Measurements from ENCODE around the gene ISYNA1.

ISYNA1 gene

DNA sequence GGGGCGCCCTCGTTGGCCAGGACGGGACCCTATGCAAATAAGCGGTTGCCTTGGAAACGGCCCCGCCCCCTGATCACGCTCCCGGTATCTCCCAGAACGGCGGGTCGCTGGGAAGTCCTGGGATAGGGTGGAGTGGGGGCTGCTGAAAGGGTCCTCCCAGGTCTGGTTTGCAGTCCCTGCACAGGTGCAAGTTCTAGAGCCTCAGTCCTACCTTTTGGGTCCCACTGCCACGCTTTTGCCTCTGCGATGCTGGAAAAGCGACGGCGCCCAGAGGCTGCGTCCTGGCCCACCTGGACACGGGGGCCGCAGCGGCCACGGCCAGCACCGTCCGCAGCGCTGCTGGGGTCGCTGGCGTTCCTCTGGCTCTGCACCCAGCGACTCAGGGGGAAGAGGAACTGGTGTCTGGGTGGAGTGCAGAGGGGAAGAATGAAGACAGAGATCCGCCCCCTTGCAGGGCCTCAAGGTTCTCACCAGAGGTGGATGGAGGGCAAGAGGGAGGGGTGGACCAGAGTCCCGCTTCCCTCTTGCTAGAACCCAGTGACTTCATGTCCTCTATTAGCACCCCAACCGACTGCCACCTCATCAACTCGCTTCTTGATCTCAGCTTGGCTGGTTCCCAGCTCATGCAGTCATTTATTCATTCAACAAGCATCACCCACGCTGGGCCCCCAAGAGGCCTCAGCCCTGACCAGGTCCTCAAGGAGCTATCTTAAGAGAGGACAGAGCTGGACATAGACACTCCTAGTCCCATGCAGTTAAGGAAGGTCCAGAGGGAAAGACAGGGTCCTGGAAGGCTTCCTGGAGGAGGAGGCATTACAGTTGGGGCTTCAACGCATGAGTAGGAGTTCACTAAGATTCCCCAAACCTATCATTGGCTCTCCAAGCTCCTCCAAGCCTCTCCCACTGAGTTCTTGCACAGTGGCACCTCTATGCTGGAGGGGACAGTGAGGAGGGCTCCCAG is 40.4 kb downstream of the ISYNA1 start, which contains the start of gene LRRC25:
Gene LRRC25, minus strand, starts transcription at position 381 of the 961 bp plus-strand sequence. CDS start 659 bp downstream, outside the sequence.
- in situ Hi-C loops (cut with HindIII; ENCODE audit: low sequenced_read_pairs) = loop anchor here (10.0 kb wide), 2 partner anchors 133 to 203 kb away; partner anchors contain the start of gene MPV17L2

DNA sequence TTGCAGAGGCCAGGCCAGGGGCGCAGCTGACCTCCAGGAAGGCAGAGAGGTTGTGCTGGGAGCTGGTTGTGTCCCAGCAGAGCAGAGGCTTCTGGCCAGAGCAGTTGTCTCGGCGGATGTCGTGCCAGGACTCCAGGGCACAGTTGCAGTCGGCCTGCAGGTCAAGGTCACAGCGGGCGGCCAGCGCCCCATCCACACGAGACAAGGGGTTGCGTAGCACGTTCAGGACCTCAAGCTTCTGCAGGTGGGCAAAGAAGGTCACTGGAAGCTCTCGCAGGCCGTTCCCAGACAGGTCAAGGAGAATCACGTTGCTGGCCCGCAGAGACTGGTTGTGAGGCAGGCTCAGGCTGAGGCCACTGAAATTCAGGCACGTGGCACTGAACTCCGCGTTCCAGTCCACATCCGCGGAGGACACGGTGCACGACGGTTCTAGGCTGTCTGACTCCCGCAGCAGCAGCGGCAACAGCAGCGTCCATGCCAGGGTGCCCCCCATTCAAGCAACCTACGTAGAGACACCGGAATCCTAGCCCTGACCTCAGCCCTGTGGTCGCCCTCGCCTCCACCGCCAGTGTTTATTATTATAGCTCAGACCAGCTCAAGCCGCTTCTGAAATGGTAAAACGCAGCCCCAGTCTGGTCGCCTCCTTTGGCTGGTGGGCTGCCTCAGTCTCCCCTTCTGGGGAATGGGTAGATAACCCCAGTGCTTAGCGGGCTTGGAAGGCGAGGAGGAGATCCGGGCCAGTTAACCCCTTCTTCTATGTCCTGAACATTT is 41.3 kb downstream of the ISYNA1 start:
- in situ Hi-C loops (cut with HindIII; ENCODE audit: low sequenced_read_pairs) = loop anchor here (10.0 kb wide), 2 partner anchors 132 to 202 kb away; partner anchors contain the start of gene MPV17L2

DNA sequence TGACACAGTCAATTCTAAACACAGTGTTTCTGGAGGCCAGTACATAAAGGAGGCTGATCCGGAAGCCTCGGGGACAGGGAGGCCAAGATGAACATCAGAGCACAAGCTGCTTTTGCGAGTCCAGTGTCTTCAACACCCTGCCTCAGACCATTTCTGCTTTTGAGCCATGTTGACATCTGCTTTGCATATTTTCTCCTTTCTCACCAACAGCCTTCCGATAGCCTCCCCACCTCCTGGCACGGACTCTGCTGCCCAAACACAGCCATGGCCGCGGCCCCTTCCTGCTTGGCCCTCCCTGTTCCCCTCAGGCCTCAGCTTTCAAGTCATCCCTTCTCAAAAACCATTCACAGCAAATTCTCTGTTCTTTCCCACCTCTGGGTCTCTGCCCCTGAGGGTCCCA is 44.1 kb downstream of the ISYNA1 start:
- in situ Hi-C loops (cut with HindIII; ENCODE audit: low sequenced_read_pairs) = loop anchor here (10.0 kb wide), 2 partner anchors 129 to 199 kb away; partner anchors contain the start of gene MPV17L2

DNA sequence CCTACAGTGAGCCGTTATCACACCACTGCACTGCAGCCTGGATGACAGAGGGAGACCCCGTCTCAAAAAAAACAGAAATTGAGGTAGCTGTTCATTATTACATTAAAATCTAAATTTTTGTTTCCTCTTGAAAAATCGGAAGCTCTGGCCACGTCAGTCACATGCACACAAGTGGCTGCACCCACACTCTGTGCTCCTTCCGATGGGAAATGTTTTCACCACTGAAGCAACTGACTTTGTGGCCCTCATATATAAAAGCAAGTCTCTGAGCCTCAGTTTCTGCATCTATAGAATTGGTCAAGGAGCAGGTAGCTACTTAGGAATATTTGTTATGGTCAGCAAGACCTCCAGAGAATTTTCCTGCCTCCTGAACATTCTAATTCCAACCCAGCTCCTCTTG is 45.0 kb downstream of the ISYNA1 start:
- in situ Hi-C loops (cut with HindIII; ENCODE audit: low sequenced_read_pairs) = loop anchor here (10.0 kb wide), 2 partner anchors 128 to 198 kb away; partner anchors contain the start of gene MPV17L2

DNA sequence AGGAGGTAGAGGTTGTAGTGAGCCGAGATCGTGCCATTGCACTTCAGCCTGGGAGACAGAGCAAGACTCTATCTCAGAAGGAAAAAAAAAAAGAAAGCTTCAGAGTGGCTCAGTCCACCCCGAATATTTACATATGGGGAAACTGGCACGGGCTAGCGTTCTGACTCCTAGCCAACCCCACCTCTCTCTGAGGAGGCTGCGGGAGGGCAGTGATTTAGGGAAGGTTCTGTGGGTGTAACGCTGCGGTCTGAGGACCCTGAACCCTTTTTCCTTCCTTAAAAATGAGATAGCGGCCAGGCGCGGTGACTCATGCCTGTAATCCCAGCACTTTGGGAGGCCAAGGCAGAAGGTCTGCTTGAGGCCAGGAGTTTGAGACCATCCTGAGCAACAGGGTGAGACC is 45.5 kb downstream of the ISYNA1 start:
- in situ Hi-C loops (cut with HindIII; ENCODE audit: low sequenced_read_pairs) = loop anchor here (10.0 kb wide), 2 partner anchors 128 to 198 kb away; partner anchors contain the start of gene MPV17L2

DNA sequence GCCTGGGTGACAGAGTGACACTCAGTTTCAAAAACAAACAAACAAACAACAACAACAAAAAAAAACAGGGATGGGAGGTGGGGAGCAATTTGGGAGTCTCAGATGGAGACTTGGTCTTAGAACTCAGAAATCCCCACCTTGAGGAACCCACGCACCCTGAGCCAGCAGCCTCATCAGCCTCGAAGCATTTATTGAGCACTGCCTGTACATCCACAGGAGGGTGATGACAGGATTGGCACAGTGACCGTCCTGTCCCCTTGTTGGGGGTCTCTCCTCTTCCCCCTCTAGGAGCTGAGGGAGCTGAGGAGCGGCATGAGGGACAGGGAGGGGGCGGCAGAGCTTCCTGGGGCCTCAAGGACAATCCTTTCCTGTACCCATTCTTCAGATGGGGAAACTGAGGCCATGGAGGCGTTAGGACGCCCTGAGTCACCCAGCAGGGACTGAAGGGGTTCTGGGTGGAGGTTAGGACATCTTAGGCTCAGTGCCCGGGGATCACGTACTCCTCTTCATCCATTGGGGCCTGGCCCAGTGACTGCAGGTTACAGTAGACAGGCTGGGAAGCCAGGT is 46.3 kb downstream of the ISYNA1 start:
- in situ Hi-C loops (cut with HindIII; ENCODE audit: low sequenced_read_pairs) = loop anchor here (10.0 kb wide), 2 partner anchors 127 to 197 kb away; partner anchors contain the start of gene MPV17L2

DNA sequence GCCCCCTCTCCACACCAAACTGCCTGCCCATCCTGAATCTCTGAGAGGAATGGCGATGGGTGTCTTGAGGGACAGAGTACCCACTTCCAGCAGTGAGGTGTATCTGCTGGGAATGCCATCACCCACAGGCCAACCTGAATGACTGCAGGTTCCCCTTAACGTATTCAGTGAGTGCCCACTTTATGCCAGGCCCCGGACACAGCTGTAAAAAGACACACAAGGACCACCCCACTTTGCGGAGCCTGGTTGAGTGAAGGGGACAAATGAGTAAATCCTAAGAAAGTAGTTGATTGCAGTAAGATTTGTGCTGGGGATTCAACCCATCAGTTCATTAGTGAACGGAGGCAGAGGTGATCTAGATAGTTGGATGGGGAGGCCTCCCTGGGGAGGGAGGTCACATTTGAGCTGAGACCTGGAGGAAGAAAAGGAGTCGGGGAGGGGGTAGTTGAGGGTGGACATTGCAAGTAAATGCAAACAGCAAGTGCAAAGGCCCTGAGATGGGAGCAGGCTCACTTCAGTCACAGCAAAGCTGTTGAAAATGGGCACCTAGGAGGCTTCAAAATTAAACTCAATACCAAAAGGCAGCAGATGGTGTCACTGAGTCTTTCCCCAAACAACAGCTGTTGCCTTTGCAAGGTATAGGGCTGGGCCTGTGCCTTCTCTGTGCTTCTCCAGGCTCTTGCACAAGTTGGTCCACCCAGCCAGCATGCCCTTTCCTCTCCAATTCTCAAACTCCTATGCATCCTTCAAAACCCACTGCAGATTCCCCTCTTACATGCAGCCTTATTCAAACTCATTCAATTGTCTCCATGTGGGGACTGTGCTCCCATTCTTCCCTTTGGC is 47.6 kb downstream of the ISYNA1 start:
- in situ Hi-C loops (cut with HindIII; ENCODE audit: low sequenced_read_pairs) = loop anchor here (10.0 kb wide), 2 partner anchors 125 to 195 kb away; partner anchors contain the start of gene MPV17L2

DNA sequence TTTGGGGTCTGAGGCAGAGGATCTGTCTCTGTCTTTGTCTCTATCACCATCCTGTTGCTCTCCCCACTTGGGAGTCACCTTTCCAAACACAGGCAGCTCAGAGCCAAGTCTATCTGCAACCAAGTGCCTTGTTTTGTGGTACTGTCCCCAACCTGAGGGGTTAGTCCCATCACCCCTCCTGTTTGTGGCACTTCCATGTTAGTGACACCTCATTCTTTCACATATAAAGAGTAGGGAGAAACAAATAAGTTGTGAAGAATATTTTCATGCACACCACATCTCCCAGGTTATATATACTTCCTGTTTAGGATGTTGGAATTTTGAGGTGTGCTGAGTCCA is 48.2 kb downstream of the ISYNA1 start:
- in situ Hi-C loops (cut with HindIII; ENCODE audit: low sequenced_read_pairs) = loop anchor here (10.0 kb wide), 2 partner anchors 125 to 195 kb away; partner anchors contain the start of gene MPV17L2

DNA sequence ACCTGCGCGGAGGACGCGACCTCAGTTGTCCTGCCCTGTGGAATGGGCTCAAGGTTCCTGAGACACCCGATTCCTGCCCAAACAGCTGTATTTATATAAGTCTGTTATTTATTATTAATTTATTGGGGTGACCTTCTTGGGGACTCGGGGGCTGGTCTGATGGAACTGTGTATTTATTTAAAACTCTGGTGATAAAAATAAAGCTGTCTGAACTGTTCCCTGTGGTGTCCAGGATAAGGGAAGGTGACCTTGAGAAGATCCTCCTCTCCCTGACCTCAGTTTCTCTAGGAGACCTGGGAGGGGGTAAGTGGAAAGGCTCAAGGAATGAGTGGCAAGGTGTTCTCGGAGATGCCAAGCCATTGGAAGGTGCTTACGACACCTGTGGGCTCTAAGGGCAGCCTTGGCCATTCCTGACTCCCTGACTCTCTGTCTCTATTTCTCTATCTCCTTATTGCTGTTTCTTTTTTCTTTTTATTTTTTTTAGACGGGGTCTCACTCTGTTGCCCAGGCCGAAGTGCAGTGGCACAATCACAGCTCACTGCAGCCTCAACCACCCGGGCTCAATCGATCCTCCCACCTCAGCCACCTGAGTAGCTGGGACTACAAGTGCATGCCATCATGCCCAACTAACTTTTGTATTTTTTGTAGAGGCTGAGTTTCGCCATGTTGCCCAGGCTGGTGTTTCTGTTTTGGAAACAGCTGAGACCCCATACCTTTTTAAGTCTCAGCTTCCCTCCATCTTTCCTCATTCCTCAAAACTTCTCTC is 48.8 kb downstream of the ISYNA1 start:
- in situ Hi-C loops (cut with HindIII; ENCODE audit: low sequenced_read_pairs) = no loop called here

DNA sequence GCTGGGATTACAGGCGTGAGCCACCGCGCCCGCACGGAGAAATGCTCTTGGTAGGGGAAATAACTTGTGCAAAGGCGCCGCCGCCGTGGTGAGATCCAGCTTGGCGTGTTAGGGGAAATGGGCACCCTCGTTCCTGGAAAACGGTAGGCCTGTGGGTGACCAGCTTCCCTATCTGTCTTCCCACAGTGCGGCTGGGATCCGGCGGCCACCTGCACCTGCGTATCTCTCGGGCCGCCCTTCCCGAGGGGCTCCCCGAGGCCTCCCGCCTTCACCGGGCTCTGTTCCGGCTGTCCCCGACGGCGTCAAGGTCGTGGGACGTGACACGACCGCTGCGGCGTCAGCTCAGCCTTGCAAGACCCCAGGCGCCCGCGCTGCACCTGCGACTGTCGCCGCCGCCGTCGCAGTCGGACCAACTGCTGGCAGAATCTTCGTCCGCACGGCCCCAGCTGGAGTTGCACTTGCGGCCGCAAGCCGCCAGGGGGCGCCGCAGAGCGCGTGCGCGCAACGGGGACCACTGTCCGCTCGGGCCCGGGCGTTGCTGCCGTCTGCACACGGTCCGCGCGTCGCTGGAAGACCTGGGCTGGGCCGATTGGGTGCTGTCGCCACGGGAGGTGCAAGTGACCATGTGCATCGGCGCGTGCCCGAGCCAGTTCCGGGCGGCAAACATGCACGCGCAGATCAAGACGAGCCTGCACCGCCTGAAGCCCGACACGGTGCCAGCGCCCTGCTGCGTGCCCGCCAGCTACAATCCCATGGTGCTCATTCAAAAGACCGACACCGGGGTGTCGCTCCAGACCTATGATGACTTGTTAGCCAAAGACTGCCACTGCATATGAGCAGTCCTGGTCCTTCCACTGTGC is 49.6 kb downstream of the ISYNA1 start:
- in situ Hi-C loops (cut with HindIII; ENCODE audit: low sequenced_read_pairs) = no loop called here

DNA sequence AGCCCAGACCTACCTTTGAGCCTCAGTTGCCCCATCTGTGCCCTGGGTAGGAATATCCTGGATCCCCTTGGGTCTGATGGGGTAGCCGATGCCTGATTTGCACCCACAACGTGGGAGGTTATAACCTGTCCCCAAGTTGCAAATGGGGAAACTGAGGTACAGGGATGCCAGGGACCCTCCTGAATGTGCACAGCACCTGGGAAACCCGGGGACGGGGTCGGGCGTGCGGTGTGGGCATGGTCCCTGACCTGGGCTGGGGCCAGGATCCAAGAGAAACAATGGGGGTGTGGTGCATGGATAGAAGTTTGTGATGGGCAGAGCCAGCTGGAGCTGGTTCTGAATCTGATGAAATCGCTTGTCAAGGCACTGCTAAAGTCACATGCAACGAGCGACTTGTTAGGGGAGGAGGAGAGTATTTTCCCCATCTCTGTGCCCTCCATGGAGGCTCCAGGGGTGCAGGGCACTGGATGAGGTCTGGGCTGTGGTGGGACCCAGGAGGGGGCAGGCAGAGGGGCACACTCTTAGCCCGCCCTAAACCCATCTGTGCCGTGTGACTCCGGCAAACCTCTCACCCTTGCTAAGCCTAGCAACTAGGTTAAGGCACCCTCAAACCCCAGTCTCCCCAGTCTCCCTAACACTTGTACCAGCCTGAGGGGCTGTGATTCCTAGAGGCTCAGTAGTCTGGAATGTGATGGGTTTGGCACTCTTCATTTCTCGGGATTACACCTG is 51.2 kb downstream of the ISYNA1 start:
- in situ Hi-C loops (cut with HindIII; ENCODE audit: low sequenced_read_pairs) = no loop called here

DNA sequence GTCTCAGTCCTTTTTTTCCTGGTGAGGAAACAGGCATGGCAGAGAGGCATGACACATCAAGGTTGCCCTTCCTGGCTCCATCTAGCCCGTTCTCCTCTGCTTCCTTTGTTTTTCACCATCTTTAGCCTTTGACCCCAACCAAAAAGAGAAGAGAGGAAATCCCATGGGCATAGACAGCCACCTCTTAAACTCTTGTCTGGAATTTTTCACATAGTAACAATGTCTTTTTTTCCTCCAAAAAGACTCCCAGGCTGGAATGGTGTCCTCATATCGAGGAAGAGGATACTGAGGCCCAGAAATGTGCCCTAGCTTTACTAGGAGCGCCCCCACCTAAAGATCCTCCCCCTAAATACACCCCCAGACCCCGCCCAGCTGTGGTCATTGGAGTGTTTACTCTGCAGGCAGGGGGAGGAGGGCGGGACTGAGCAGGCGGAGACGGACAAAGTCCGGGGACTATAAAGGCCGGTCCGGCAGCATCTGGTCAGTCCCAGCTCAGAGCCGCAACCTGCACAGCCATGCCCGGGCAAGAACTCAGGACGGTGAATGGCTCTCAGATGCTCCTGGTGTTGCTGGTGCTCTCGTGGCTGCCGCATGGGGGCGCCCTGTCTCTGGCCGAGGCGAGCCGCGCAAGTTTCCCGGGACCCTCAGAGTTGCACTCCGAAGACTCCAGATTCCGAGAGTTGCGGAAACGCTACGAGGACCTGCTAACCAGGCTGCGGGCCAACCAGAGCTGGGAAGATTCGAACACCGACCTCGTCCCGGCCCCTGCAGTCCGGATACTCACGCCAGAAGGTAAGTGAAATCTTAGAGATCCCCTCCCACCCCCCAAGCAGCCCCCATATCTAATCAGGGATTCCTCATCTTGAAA is 52.0 kb downstream of the ISYNA1 start, which contains the start of gene GDF15:
Gene GDF15, plus strand, starts transcription at position 484 of the 868 bp plus-strand sequence. Its CDS starts 32 bp downstream, at position 516.
- in situ Hi-C loops (cut with HindIII; ENCODE audit: low sequenced_read_pairs) = no loop called here

DNA sequence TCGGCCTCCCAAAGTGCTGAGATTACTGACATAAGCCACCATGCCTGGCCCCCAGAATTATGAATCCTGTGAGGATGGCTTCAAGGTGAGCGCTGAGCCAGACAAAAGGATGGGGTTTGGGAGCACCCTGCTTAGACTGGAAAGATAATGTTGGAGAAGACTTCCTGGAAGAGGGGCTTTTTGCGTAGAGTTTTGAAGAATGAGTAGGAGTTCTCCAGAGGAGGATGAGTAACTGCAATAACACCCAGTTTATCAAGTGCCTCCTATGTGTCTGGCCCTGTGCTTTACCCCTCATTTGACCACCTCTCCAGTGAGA is 52.6 kb downstream of the ISYNA1 start:
- in situ Hi-C loops (cut with HindIII; ENCODE audit: low sequenced_read_pairs) = no loop called here

DNA sequence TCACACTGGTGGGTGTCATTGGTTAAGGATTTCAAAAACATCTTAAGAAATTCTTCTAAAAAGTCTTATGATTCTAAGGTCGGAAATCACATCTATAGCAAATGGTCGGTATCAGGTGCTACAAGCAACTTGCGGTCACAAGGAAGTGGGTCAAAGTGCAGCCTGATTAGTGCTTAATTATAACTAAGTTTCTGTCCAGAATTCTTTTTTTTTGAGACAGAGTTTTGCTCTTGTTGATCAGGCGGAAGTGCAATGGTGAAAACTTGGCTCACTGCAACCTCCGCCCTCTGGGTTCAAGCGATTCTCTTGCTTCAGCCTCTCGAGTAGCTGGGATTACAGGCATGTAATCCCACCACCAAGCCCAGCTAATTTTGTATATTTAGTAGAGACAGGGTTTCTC is 53.2 kb downstream of the ISYNA1 start:
- in situ Hi-C loops (cut with HindIII; ENCODE audit: low sequenced_read_pairs) = no loop called here
